ENCODE results near the gene PRAME.

GRCh38 chr22:22569218-22569617, 10.2 kb upstream of the PRAME start:
- TF ChIP-seq, protein P1, sequence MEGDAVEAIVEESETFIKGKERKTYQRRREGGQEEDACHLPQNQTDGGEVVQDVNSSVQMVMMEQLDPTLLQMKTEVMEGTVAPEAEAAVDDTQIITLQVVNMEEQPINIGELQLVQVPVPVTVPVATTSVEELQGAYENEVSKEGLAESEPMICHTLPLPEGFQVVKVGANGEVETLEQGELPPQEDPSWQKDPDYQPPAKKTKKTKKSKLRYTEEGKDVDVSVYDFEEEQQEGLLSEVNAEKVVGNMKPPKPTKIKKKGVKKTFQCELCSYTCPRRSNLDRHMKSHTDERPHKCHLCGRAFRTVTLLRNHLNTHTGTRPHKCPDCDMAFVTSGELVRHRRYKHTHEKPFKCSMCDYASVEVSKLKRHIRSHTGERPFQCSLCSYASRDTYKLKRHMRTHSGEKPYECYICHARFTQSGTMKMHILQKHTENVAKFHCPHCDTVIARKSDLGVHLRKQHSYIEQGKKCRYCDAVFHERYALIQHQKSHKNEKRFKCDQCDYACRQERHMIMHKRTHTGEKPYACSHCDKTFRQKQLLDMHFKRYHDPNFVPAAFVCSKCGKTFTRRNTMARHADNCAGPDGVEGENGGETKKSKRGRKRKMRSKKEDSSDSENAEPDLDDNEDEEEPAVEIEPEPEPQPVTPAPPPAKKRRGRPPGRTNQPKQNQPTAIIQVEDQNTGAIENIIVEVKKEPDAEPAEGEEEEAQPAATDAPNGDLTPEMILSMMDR (IDR thresholded peaks at IDR 0.05): no peak
- TF ChIP-seq POLR2AphosphoS5 (IDR thresholded peaks at IDR 0.05) (no peak), POLR2A (IDR thresholded peaks at IDR 0.05) (no peak), EP300 (IDR thresholded peaks at IDR 0.05) (no peak)

Data from gastroesophageal sphincter (tissue), 3 donors.